ENCODE measurements around the gene SGPP1. TPM values are rescaled to one million over a fixed set of nuclear protein-coding genes. Genes with fewer than 3 reads are reported as not detected.

Gene SGPP1
- total RNA-seq, 1 donor from 2014 or later, result 19.8 TPM

GRCh38 chr14:63650256-63650952 is 77.5 kb downstream of the SGPP1 start:
- Mint-ChIP-seq H3K27ac (ENCODE audit: unreplicated experiment) (no peak overlapping the region), H3K27me3 (ENCODE audit: unreplicated experiment) (no peaks in the 10 kb centered on the region), H3K4me1 (ENCODE audit: unreplicated experiment) (no peaks in the 10 kb centered on the region), H3K4me3 (ENCODE audit: unreplicated experiment) (no peak overlapping the region), H3K9me3 (ENCODE audit: unreplicated experiment) (no peaks in the 10 kb centered on the region), H3K36me3 (ENCODE audit: unreplicated experiment) (peaks cover 2% of the 10 kb centered on the region)
- DNase-seq (ENCODE audit: extremely low spot score, unreplicated experiment), result no peak
- TF ChIP-seq CTCF (IDR thresholded peaks at IDR 0.05), result no peak

GRCh38 chr14:63647696-63648410 is 80.0 kb downstream of the SGPP1 start:
- H3K27ac Mint-ChIP-seq (ENCODE audit: unreplicated experiment), result no peak overlapping the region

GRCh38 chr14:63644741-63645140 is 83.1 kb downstream of the SGPP1 start:
- Mint-ChIP-seq H3K27ac (ENCODE audit: unreplicated experiment) (no peak overlapping the region), H3K4me3 (ENCODE audit: unreplicated experiment) (no peak overlapping the region), H3K4me1 (ENCODE audit: unreplicated experiment) (peaks cover 5% of the 10 kb centered on the region), H3K27me3 (ENCODE audit: unreplicated experiment) (no peaks in the 10 kb centered on the region), H3K9me3 (ENCODE audit: unreplicated experiment) (no peaks in the 10 kb centered on the region), H3K36me3 (ENCODE audit: unreplicated experiment) (no peaks in the 10 kb centered on the region)
- no peak for DNase-seq (ENCODE audit: extremely low spot score, unreplicated experiment)
- TF ChIP-seq CTCF (IDR thresholded peaks at IDR 0.05), result no peak

More at GRCh38 chr14:63647696-63648410, 80.0 kb downstream of the SGPP1 start:
- Mint-ChIP-seq H3K9me3 (ENCODE audit: unreplicated experiment) (no peaks in the 10 kb centered on the region), H3K27me3 (ENCODE audit: unreplicated experiment) (no peaks in the 10 kb centered on the region), H3K36me3 (ENCODE audit: unreplicated experiment) (peaks cover 2% of the 10 kb centered on the region), H3K4me3 (ENCODE audit: unreplicated experiment) (no peak overlapping the region), H3K4me1 (ENCODE audit: unreplicated experiment) (no peaks in the 10 kb centered on the region)
- TF ChIP-seq CTCF (IDR thresholded peaks at IDR 0.05), result no peak
- DNase-seq (ENCODE audit: extremely low spot score, unreplicated experiment), result no peak

- peak overlapping the region; percentile 95 for H3K27ac Mint-ChIP-seq (ENCODE audit: unreplicated experiment)
These were observed 85.0 kb downstream of the SGPP1 start for GRCh38 chr14:63642656-63643382.

More at GRCh38 chr14:63642656-63643382, 85.0 kb downstream of the SGPP1 start:
- Mint-ChIP-seq H3K36me3 (ENCODE audit: unreplicated experiment) (peaks cover 4% of the 10 kb centered on the region), H3K4me1 (ENCODE audit: unreplicated experiment) (peaks cover 11% of the 10 kb centered on the region), H3K4me3 (ENCODE audit: unreplicated experiment) (peak overlapping the region; percentile 97), H3K9me3 (ENCODE audit: unreplicated experiment) (no peaks in the 10 kb centered on the region), H3K27me3 (ENCODE audit: unreplicated experiment) (no peaks in the 10 kb centered on the region)
- no peak for DNase-seq (ENCODE audit: extremely low spot score, unreplicated experiment)
- no peak for TF ChIP-seq CTCF (IDR thresholded peaks at IDR 0.05)
